Fibroblast of villous mesenchyme (primary cell): ENCODE results near the gene ZBTB21. TPM values are rescaled to one million over a fixed set of nuclear protein-coding genes. Genes with fewer than 3 reads are reported as not detected.

ENCODE experiments used
- DNase-seq: peaks from one replicate; pipeline ENCODE4 v3.0.0-alpha.2; 2010; ENCODE audit warnings: low read depth
- H3K4me3 ChIP-seq: 2 replicates; pipeline ENCODE4 v1.5.1; 2011; ENCODE audit warnings: low read depth, mild to moderate bottlenecking, low read length
- total RNA-seq: library from RNA; depleted of rRNA; stranded (reverse); fragments of >200 nt; gene quantifications from 2 replicates; pipeline ENCODE4 v1.2.3, GENCODE V29; 2012
- TF ChIP-seq, protein P1 (sequence below): IDR thresholded peaks from 2 replicates; pipeline ENCODE4 v1.5.1; 2012; ENCODE audit warnings: low read depth, mild to moderate bottlenecking, low read length; ENCODE audit not compliant: insufficient read depth

Gene ZBTB21
- total RNA-seq, 1 donor = 19.0 TPM

DNA sequence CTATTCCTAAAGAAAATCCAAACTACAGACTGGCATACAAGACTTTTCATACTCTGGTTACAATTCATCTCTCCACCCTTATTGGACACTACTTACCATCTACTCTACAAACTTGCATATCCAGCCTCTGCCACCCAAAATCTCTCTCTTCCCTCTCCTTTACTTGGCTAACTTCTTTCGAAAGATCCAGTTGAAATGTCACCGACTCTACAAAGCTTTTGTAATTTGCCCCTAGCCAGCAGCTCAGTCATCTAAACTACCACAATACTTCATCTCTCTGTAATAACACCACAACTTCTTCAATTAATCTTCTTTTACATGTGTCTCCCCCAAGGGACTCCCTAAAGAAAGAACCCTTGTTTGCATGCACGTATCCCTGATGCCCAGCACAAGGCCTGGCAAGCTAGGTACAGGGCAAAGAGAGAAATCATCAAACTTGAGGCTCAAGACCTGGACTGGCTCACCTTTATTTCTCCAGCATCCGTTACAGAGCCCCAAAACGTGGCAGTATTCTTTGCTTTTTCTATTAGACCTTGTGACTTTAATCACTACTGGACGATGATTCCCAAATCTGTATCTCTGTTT, 2.7 kb downstream of the ZBTB21 start:
- TF ChIP-seq, protein P1, sequence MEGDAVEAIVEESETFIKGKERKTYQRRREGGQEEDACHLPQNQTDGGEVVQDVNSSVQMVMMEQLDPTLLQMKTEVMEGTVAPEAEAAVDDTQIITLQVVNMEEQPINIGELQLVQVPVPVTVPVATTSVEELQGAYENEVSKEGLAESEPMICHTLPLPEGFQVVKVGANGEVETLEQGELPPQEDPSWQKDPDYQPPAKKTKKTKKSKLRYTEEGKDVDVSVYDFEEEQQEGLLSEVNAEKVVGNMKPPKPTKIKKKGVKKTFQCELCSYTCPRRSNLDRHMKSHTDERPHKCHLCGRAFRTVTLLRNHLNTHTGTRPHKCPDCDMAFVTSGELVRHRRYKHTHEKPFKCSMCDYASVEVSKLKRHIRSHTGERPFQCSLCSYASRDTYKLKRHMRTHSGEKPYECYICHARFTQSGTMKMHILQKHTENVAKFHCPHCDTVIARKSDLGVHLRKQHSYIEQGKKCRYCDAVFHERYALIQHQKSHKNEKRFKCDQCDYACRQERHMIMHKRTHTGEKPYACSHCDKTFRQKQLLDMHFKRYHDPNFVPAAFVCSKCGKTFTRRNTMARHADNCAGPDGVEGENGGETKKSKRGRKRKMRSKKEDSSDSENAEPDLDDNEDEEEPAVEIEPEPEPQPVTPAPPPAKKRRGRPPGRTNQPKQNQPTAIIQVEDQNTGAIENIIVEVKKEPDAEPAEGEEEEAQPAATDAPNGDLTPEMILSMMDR = no peak
- DNase-seq = no peak
- no peak overlapping the region for H3K4me3 ChIP-seq

DNA sequence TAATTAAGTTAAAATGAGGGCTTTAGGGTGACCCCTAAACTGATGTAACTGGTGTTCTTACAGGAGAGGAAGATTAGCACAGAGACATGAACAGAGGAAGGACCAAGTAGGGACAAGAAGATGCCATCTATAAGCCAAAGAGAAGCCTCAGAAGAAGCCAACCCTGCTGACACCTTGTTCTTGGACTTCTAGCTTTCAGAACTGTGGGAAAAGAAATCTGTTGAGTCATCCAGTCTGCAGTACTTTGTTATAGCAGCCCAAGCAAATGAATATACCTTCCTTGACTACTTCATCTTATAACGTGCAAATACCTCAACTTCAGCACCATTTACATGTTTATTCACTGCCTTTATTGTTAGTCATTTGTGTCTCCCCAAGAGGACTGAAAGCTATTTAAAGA, 3.4 kb downstream of the ZBTB21 start:
- DNase-seq = no peak
- TF ChIP-seq, protein P1 = no peak
- no peak overlapping the region for H3K4me3 ChIP-seq

DNA sequence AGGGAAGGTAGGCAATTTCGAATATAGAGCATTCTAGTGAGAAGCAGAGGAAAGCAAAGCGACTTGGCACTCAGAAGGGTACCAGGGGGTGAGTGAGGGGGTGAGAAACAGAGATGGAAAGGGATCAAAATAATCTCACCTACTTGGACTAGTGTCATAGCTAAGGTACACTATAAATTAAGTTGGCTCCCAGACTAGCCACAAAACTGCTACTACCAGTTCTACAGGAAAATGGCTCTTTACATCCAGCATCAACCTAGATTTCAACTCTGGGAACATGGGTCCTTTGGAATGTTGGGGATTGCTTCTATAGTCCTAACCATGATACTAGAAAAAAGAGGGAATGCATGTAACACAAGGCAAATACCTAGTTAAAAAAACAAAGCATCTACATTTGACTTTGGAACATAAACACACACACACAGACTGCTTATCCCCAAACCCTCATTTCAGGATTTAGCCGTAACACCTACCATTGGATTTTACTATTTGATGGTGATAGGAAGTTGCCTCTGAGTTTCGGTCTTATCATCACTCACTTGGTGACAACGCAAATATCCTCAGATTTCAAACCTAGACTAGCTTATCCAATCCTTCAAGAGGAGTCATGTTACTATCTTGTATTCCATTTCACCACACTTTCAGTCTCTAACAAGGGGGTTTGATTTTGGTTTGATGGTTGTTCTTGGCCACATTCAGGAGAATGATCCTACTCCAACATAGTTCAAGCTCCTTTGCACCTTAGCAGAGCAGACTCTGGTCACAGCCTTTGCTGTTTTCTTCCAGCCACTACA, 5.6 kb downstream of the ZBTB21 start:
- TF ChIP-seq, protein P1 = no peak
- no peak overlapping the region for H3K4me3 ChIP-seq
- no peak for DNase-seq

DNA sequence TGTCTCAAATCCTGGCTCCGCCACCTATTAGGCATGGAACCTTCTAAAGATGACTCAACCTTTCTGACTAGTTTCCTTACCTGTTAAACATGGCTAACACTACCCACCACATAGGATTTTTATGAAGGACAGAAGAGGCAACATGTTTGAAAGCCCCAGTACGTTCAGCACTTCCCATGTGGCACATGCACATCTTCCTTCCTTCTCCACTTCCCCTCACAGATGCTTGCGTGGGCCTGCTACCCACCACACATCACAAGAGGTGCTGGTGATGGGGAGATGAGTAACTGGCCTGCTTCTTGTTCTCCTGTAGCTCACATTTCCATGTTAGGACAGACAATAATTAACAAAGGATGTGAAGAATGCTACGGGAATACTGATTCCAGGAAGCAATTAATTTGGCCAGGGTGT, 7.1 kb downstream of the ZBTB21 start:
- peak; percentile 32 for DNase-seq
- TF ChIP-seq, protein P1 = no peak
- no peak overlapping the region for H3K4me3 ChIP-seq

DNA sequence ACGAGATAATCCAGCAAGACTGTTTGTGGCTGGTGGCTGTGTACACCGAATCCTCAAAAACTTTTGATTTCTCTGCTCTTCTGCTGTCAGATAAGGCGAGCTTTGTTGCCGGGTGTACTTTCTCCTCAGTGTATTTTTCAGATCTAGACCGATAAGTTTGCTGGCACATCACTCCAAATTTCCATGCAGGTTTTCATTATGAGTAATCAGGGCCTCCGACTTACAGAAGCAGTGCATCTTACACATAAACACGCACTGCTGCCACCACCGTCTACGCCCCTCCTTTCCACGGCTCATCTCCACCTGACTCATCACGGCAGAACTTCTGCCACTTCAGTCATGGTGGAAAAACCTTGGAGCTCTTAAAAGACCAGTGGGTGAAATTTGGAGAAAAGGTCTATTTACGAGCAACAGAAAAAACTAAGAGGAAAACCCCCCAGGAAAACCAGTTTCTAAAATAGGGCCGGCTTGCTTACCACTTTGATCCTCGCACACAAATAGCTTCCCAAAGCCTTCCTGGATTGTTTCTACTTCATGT, 7.7 kb downstream of the ZBTB21 start:
- no peak overlapping the region for H3K4me3 ChIP-seq
- peak; percentile 88 for DNase-seq
- TF ChIP-seq, protein P1 = no peak

DNA sequence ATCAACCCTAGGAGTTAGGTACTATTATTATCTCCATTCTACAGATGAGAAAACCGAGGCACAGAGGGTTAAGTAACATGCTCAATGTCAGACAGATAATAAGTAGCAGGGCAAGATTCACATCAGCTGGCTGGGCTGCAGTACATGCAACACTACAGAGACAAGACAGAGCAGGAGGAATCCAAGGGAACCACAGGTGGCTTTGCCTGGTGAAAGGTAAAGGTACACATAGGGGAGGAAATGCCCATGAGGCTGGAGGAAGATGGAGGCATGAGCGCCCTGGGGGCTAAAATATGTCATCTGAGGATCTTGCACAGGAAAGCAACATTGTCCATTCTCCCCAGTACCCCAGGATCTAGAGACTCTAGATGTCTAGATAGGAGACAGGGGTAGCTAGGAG, 8.4 kb downstream of the ZBTB21 start:
- no peak overlapping the region for H3K4me3 ChIP-seq
- TF ChIP-seq, protein P1 = no peak
- no peak for DNase-seq
